Erythroblast (primary cell): Measurements from ENCODE around the gene KRTAP17-1.
"Not testable (repeated sequence)": the region's sequence is repeated elsewhere in the genome, so short reads cannot be mapped to it uniquely, and the experiment has no call there.

Experiments
- DNase-seq, 2 experiments: peaks; one replicate each; lab custom pipeline; 2025; lab: John Stamatoyannopoulos, UW
- GATA1 ChIP-seq: IDR thresholded peaks from 2 replicates; pipeline ENCODE4 v1.6.1; 2011; ENCODE audit warnings: low read depth, mild to moderate bottlenecking, control low read depth, low read length, moderate library complexity
- POLR2A ChIP-seq: IDR thresholded peaks from 2 replicates; pipeline ENCODE4 v1.6.1; 2011; ENCODE audit warnings: mild to moderate bottlenecking, low read length

Gene KRTAP17-1

DNA sequence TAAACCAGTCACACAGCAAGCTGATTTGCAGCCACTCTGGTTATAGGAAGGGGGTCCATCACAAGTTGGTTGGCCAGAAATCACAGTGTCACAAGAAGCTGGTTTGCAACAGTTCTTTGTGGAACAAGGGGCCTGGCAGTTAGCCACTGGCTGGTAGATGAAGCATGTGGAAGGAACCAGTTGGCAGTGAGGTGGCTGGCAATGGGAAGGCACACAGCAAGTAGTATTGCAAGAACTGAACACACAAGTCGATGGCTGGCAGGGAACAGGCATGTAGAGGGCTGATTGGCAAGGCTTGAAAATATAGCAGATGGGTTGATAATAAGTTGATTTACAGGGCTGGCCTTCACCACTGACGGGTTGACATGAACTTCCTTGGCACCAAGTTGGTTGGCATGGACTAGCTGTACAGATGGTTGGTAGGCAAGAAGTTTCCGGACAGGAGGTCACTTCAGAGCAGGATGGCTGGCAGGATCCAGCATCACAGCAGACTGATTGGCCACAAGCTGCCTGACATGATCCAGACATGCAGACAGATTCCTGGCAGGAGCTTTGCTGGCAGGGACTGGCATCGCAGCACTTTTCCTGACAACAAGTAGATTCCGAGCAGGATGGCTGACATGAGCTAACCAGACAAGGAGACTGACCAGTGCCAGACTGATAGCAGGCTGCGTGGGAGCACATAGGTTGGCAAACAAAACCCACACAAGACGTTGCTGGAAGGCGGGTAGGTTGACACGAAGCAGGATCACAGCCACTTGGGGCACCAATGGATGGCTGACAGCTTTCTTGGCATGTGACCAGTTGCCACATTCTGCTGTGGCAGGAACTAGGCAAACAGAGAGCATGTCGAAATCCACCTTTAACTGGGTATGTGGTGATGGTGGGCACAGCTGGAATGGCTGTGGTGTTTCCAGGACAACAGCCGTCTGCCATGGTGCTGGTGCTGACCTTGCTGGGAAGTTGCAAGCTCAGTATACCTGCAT lies 13.3 kb downstream of the KRTAP17-1 start, which contains the start of gene KRTAP29-1:
Gene KRTAP29-1 (minus strand): TSS at position 936 of the 986 bp plus-strand sequence. CDS start 0 bp downstream, at position 936.
- DNase-seq: no peak
- TF ChIP-seq GATA1 (no peak), POLR2A (no peak)

- no peak for TF ChIP-seq GATA1
- TF ChIP-seq POLR2A: no peak
- no peak for DNase-seq
Observed at GRCh38 chr17:41301204-41301790, 14.2 kb downstream of the KRTAP17-1 start.

- no peak for DNase-seq
Observed at GRCh38 chr17:41298458-41299135, 16.9 kb downstream of the KRTAP17-1 start.

GRCh38 chr17:41296846-41297245 lies 18.7 kb downstream of the KRTAP17-1 start:
- TF ChIP-seq GATA1 (no peak), POLR2A (no peak)
- no peak for DNase-seq

More at GRCh38 chr17:41298458-41299135, 16.9 kb downstream of the KRTAP17-1 start:
- TF ChIP-seq POLR2A (no peak), GATA1 (no peak)

GRCh38 chr17:41294016-41294415 lies 21.5 kb downstream of the KRTAP17-1 start:
- TF ChIP-seq GATA1 (no peak), POLR2A (no peak)
- DNase-seq: no peak

DNA sequence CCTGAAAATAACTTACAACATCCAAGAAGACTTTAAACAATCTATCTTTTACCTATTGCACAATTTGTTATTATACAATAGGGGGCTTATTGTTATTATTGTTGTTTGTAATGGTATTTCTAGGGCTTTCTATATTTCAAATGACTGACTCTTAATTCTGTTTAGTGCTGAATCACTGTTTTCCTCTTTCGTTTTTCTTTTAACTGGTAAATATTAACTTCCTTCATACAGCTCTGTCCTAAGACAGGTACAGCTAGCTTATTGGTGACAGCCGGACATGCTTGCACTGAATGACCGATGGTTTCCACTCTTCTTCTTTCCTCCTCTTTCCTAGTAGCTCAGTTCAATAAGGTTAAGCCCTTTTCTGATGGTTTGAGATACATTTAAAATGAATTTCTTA lies 28.5 kb downstream of the KRTAP17-1 start:
- TF ChIP-seq GATA1: no peak
- no peak for TF ChIP-seq POLR2A
- no peak for DNase-seq

DNA sequence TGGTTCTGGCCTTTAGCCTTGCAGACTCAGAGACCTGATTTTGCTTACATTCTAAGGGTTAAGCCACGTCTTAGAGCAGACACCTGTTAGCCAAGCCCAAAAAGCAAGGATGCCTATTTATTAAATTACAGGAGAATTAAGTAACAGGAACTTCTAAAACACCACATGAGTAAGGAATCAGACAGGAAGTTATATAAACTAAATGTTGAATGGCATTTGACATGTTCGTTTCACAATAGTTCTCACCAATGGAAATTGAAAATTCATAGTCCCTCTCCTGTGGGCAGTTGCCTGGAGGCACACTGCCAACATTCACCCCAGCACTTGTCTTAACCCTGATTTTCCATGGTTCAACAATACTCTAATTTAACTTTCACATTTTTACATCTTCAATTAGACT lies 31.0 kb downstream of the KRTAP17-1 start:
- TF ChIP-seq POLR2A: no peak
- TF ChIP-seq GATA1: no peak
- no peak for DNase-seq

GRCh38 chr17:41284043-41284442 lies 31.5 kb downstream of the KRTAP17-1 start:
- TF ChIP-seq GATA1 (no peak), POLR2A (no peak)
- no peak for DNase-seq

DNA sequence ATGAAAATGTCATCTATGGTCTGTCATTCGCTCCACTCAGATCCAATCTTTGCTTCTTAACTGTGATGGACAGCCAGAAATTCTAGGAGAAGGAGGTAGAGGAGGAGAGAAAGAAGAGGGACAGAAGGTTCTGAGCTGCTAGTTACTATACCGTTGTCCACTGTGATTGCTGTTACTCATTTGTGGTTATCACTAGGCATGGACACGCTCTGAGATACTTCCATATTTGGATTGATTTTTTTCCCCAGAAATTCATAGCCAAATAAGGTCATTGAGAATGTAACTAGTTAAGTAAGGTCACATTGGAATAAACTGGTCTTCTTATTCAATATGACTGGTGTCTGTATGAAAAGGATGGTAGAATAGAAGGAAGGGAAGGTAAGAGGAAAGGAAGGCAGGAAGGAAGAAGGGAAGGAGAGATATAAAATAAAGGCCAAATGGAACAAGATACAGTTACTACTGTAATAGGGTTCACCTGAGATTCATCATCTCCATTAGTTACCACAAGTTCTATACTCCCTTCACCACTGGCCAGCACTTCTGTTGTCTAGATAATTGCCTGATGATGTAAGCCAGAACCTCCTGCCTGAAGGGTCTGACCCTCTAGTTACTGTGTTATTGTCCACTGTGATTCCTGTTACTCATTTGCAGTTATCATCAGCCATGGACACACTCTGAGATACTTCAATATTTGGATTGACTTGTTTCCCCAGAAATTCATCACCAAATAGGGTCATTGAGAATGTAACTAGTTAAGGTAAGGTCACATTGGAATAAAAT lies 37.1 kb downstream of the KRTAP17-1 start:
- no peak for DNase-seq
- TF ChIP-seq GATA1 (no peak), POLR2A (no peak)

GRCh38 chr17:41275648-41276190 lies 39.8 kb downstream of the KRTAP17-1 start, which contains the start of gene KRTAP9-7:
TSS of gene KRTAP9-7 (plus strand) at chr17:41275698. CDS start at chr17:41275698, 0 bp downstream.
- DNase-seq: not testable (repeated sequence)

- no peak for DNase-seq
- TF ChIP-seq GATA1: no peak
- no peak for TF ChIP-seq POLR2A
Observed at GRCh38 chr17:41271858-41272257, 43.7 kb downstream of the KRTAP17-1 start.

DNA sequence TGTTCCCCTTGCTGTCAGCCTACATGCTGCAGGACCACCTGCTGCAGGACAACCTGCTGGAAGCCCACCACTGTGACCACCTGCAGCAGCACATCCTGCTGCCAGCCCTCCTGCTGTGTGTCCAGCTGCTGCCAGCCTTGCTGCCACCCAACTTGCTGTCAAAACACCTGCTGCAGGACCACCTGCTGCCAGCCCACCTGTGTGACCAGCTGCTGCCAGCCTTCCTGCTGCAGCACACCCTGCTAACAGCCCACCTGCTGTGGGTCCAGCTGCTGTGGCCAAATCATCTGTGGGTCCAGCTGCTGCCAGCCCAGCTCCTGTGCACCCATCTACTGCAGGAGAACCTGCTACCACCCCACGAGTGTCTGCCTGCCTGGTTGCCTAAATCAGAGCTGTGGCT lies 44.2 kb downstream of the KRTAP17-1 start:
- DNase-seq: not testable (repeated sequence)

- TF ChIP-seq GATA1 (no peak), POLR2A (no peak)
- no peak for DNase-seq
Observed at GRCh38 chr17:41267711-41268110, 47.8 kb downstream of the KRTAP17-1 start.

DNA sequence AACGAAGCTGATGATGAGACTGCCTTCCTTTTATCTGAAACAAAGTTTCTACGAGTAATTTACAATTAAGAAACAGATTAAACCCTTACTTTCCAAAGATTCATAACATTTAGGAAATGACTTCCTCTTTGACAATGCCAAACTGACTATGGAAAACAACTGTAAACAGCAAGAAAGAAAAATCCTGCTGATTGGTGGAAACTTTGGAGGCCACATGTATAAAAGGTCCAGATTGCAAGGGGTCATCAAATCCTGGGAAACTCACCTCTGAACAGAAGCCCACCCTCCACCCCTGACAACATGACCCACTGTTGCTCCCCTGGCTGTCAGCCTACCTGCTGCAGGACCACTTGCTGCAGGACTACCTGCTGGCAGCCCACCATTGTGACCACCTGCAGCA lies 50.4 kb downstream of the KRTAP17-1 start, which contains the start of gene KRTAP9-6:
Gene KRTAP9-6 (plus strand): TSS at position 301 of the 400 bp plus-strand sequence. CDS start 0 bp downstream, at position 301.
- no peak for TF ChIP-seq GATA1
- no peak for TF ChIP-seq POLR2A
- no peak for DNase-seq
